ENCODE data around the gene ARL13A.
A peak's percentile ranks its signal among the peaks of the same experiment; 100 is the strongest.

ARL13A gene

GRCh38 chrX:100969408-100969807, at the start of gene ARL13A:
ARL13A (plus strand) TSS chrX:100969708; CDS start chrX:100973690, 3,982 bp downstream.
- no peaks in the 10 kb centered on the region for H3K4me1 ChIP-seq (ENCODE audit: control insufficient read depth in 2 of 2, insufficient read depth in 2 of 2, low read length in 2 of 2)
- H3K36me3 ChIP-seq (ENCODE audit: control insufficient read depth in 2 of 2, insufficient read depth in 2 of 2, low read length in 2 of 2): no peaks in the 10 kb centered on the region
- H3K9ac ChIP-seq (ENCODE audit: low read depth in 1 of 2, low read length in 2 of 2): no peak within 1 kb of the TSS
- peaks cover 0 to 5% of the 10 kb centered on the region in 2 donors for H3K27me3 ChIP-seq (ENCODE audit: control insufficient read depth in 2 of 2, insufficient read depth in 2 of 2, low read length in 2 of 2)
- no peaks in the 10 kb centered on the region for H3K9me3 ChIP-seq (ENCODE audit: control insufficient read depth in 2 of 2, low read length in 2 of 2)
- H3K4me3 ChIP-seq (ENCODE audit: low read length in 2 of 2): no peak within 1 kb of the TSS
- H3K27ac ChIP-seq (ENCODE audit: low read depth in 2 of 2, low read length in 2 of 2): no peak within 1 kb of the TSS

- Histone ChIP-seq H3K9ac (ENCODE audit: low read depth in 1 of 2, low read length in 2 of 2) (no peak overlapping the region), H3K27me3 (ENCODE audit: control insufficient read depth in 2 of 2, insufficient read depth in 2 of 2, low read length in 2 of 2) (no peaks in the 10 kb centered on the region), H3K27ac (ENCODE audit: low read depth in 2 of 2, low read length in 2 of 2) (no peak overlapping the region), H3K4me1 (ENCODE audit: control insufficient read depth in 2 of 2, insufficient read depth in 2 of 2, low read length in 2 of 2) (peaks cover 0 to 1% of the 10 kb centered on the region in 2 donors), H3K36me3 (ENCODE audit: control insufficient read depth in 2 of 2, insufficient read depth in 2 of 2, low read length in 2 of 2) (no peaks in the 10 kb centered on the region), H3K9me3 (ENCODE audit: control insufficient read depth in 2 of 2, low read length in 2 of 2) (no peaks in the 10 kb centered on the region), H3K4me3 (ENCODE audit: low read length in 2 of 2) (no peak overlapping the region)
Observed at GRCh38 chrX:100924375-100924774, 45.1 kb upstream of the ARL13A start.

- H3K4me1 ChIP-seq (ENCODE audit: control insufficient read depth in 2 of 2, insufficient read depth in 2 of 2, low read length in 2 of 2): peaks cover 0 to 5% of the 10 kb centered on the region in 2 donors
- no peak overlapping the region for H3K4me3 ChIP-seq (ENCODE audit: low read length in 2 of 2)
- no peak overlapping the region for H3K9ac ChIP-seq (ENCODE audit: low read depth in 1 of 2, low read length in 2 of 2)
- H3K27ac ChIP-seq (ENCODE audit: low read depth in 2 of 2, low read length in 2 of 2): no peak overlapping the region
- no peaks in the 10 kb centered on the region for H3K9me3 ChIP-seq (ENCODE audit: control insufficient read depth in 2 of 2, low read length in 2 of 2)
- H3K27me3 ChIP-seq (ENCODE audit: control insufficient read depth in 2 of 2, insufficient read depth in 2 of 2, low read length in 2 of 2): no peaks in the 10 kb centered on the region
- H3K36me3 ChIP-seq (ENCODE audit: control insufficient read depth in 2 of 2, insufficient read depth in 2 of 2, low read length in 2 of 2): no peaks in the 10 kb centered on the region
Observed at GRCh38 chrX:100926453-100926852, 43.1 kb upstream of the ARL13A start.

- Histone ChIP-seq H3K9ac (ENCODE audit: low read depth in 1 of 2, low read length in 2 of 2) (peak within 1 kb of the TSS; percentile 32 to 34), H3K4me3 (ENCODE audit: low read length in 2 of 2) (peak within 1 kb of the TSS; percentile 59 to 60), H3K4me1 (ENCODE audit: control insufficient read depth in 2 of 2, insufficient read depth in 2 of 2, low read length in 2 of 2) (peaks cover 0 to 5% of the 10 kb centered on the region in 2 donors), H3K9me3 (ENCODE audit: control insufficient read depth in 2 of 2, low read length in 2 of 2) (no peaks in the 10 kb centered on the region), H3K27me3 (ENCODE audit: control insufficient read depth in 2 of 2, insufficient read depth in 2 of 2, low read length in 2 of 2) (no peaks in the 10 kb centered on the region), H3K27ac (ENCODE audit: low read depth in 2 of 2, low read length in 2 of 2) (peak within 1 kb of the TSS in 1 of 2 donors; percentile 21), H3K36me3 (ENCODE audit: control insufficient read depth in 2 of 2, insufficient read depth in 2 of 2, low read length in 2 of 2) (no peaks in the 10 kb centered on the region)
Observed at GRCh38 chrX:100928660-100929613, 40.6 kb upstream of the ARL13A start, which contains the start of gene XKRX. XKRX (minus strand) TSS chrX:100928917; CDS start chrX:100928304, 613 bp downstream.

- Histone ChIP-seq H3K4me3 (ENCODE audit: low read length in 2 of 2) (no peak overlapping the region), H3K27ac (ENCODE audit: low read depth in 2 of 2, low read length in 2 of 2) (no peak overlapping the region), H3K9me3 (ENCODE audit: control insufficient read depth in 2 of 2, low read length in 2 of 2) (no peaks in the 10 kb centered on the region), H3K9ac (ENCODE audit: low read depth in 1 of 2, low read length in 2 of 2) (no peak overlapping the region), H3K36me3 (ENCODE audit: control insufficient read depth in 2 of 2, insufficient read depth in 2 of 2, low read length in 2 of 2) (no peaks in the 10 kb centered on the region), H3K4me1 (ENCODE audit: control insufficient read depth in 2 of 2, insufficient read depth in 2 of 2, low read length in 2 of 2) (peaks cover 0 to 5% of the 10 kb centered on the region in 2 donors), H3K27me3 (ENCODE audit: control insufficient read depth in 2 of 2, insufficient read depth in 2 of 2, low read length in 2 of 2) (no peaks in the 10 kb centered on the region)
Observed at GRCh38 chrX:100931218-100931924, 38.1 kb upstream of the ARL13A start.

- H3K4me1 ChIP-seq (ENCODE audit: control insufficient read depth in 2 of 2, insufficient read depth in 2 of 2, low read length in 2 of 2): peaks cover 0 to 5% of the 10 kb centered on the region in 2 donors
- H3K9ac ChIP-seq (ENCODE audit: low read depth in 1 of 2, low read length in 2 of 2): no peak overlapping the region
- H3K36me3 ChIP-seq (ENCODE audit: control insufficient read depth in 2 of 2, insufficient read depth in 2 of 2, low read length in 2 of 2): no peaks in the 10 kb centered on the region
- H3K27me3 ChIP-seq (ENCODE audit: control insufficient read depth in 2 of 2, insufficient read depth in 2 of 2, low read length in 2 of 2): no peaks in the 10 kb centered on the region
- no peaks in the 10 kb centered on the region for H3K9me3 ChIP-seq (ENCODE audit: control insufficient read depth in 2 of 2, low read length in 2 of 2)
- H3K27ac ChIP-seq (ENCODE audit: low read depth in 2 of 2, low read length in 2 of 2): no peak overlapping the region
- no peak overlapping the region for H3K4me3 ChIP-seq (ENCODE audit: low read length in 2 of 2)
Observed at GRCh38 chrX:100931925-100932285, 37.6 kb upstream of the ARL13A start.

GRCh38 chrX:100935767-100936166, 33.7 kb upstream of the ARL13A start:
- H3K9ac ChIP-seq (ENCODE audit: low read depth in 1 of 2, low read length in 2 of 2): no peak overlapping the region
- no peaks in the 10 kb centered on the region for H3K9me3 ChIP-seq (ENCODE audit: control insufficient read depth in 2 of 2, low read length in 2 of 2)
- no peaks in the 10 kb centered on the region for H3K4me1 ChIP-seq (ENCODE audit: control insufficient read depth in 2 of 2, insufficient read depth in 2 of 2, low read length in 2 of 2)
- H3K27me3 ChIP-seq (ENCODE audit: control insufficient read depth in 2 of 2, insufficient read depth in 2 of 2, low read length in 2 of 2): no peaks in the 10 kb centered on the region
- H3K27ac ChIP-seq (ENCODE audit: low read depth in 2 of 2, low read length in 2 of 2): no peak overlapping the region
- H3K36me3 ChIP-seq (ENCODE audit: control insufficient read depth in 2 of 2, insufficient read depth in 2 of 2, low read length in 2 of 2): no peaks in the 10 kb centered on the region
- H3K4me3 ChIP-seq (ENCODE audit: low read length in 2 of 2): no peak overlapping the region

- Histone ChIP-seq H3K36me3 (ENCODE audit: control insufficient read depth in 2 of 2, insufficient read depth in 2 of 2, low read length in 2 of 2) (no peaks in the 10 kb centered on the region), H3K4me1 (ENCODE audit: control insufficient read depth in 2 of 2, insufficient read depth in 2 of 2, low read length in 2 of 2) (no peaks in the 10 kb centered on the region), H3K4me3 (ENCODE audit: low read length in 2 of 2) (no peak overlapping the region), H3K9me3 (ENCODE audit: control insufficient read depth in 2 of 2, low read length in 2 of 2) (no peaks in the 10 kb centered on the region), H3K9ac (ENCODE audit: low read depth in 1 of 2, low read length in 2 of 2) (no peak overlapping the region), H3K27me3 (ENCODE audit: control insufficient read depth in 2 of 2, insufficient read depth in 2 of 2, low read length in 2 of 2) (peaks cover 0 to 6% of the 10 kb centered on the region in 2 donors), H3K27ac (ENCODE audit: low read depth in 2 of 2, low read length in 2 of 2) (no peak overlapping the region)
Observed at GRCh38 chrX:100939333-100939732, 30.2 kb upstream of the ARL13A start.

DNA sequence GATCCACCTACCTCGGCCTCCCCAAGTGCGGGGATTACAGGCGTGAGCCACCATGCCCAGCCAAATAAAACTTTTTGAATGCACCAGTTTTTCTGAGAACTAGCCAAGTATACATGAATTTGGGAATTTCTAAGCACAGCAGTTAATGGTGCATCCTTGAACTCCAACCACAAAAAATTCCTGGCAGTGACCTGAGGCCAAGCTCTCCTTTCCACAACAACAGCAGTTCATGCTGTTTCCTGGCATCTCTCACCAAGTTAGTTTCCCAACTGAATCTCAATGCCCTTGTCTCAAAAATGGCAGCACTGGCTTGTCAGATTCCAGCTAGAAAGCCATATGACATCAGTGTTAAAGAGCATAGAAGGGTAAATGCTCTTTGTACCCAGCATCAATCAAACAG, 24.9 kb upstream of the ARL13A start:
- Histone ChIP-seq H3K9me3 (ENCODE audit: control insufficient read depth in 2 of 2, low read length in 2 of 2) (no peaks in the 10 kb centered on the region), H3K27ac (ENCODE audit: low read depth in 2 of 2, low read length in 2 of 2) (no peak overlapping the region), H3K36me3 (ENCODE audit: control insufficient read depth in 2 of 2, insufficient read depth in 2 of 2, low read length in 2 of 2) (no peaks in the 10 kb centered on the region), H3K27me3 (ENCODE audit: control insufficient read depth in 2 of 2, insufficient read depth in 2 of 2, low read length in 2 of 2) (peaks cover 0 to 8% of the 10 kb centered on the region in 2 donors), H3K9ac (ENCODE audit: low read depth in 1 of 2, low read length in 2 of 2) (no peak overlapping the region), H3K4me3 (ENCODE audit: low read length in 2 of 2) (no peak overlapping the region), H3K4me1 (ENCODE audit: control insufficient read depth in 2 of 2, insufficient read depth in 2 of 2, low read length in 2 of 2) (no peaks in the 10 kb centered on the region)

DNA sequence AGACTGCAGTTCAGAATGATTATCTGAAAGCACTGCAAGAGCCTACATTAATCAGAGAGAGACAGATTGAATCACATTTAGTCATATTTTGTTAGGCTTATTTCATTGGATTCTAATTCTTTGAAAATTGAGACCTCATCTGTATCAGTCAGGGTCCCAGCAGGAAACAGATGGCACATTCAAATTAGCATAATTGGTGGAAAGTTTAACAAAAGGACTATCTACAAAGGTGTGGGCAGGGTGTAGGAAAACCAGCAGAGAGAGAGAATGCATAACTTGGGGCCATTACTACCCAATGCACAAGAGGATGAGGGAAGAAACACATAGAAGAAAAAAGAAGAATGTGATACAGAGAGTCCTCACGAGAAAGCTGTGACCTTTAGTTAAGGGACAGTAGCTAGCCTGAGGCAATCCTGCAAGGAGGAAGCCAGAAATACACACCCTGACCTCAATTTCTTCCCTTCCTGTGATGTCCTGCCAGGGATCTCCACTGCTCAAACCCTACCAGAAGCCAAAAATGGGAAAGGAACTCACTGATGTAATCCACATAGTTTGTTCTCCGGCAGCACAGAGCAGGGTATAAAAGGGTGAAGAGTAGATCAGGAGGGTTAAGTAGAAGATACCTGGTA, 23.1 kb upstream of the ARL13A start:
- Histone ChIP-seq H3K9ac (ENCODE audit: low read depth in 1 of 2, low read length in 2 of 2) (no peak overlapping the region), H3K4me3 (ENCODE audit: low read length in 2 of 2) (no peak overlapping the region), H3K9me3 (ENCODE audit: control insufficient read depth in 2 of 2, low read length in 2 of 2) (no peaks in the 10 kb centered on the region), H3K27me3 (ENCODE audit: control insufficient read depth in 2 of 2, insufficient read depth in 2 of 2, low read length in 2 of 2) (peaks cover 0 to 8% of the 10 kb centered on the region in 2 donors), H3K36me3 (ENCODE audit: control insufficient read depth in 2 of 2, insufficient read depth in 2 of 2, low read length in 2 of 2) (no peaks in the 10 kb centered on the region), H3K4me1 (ENCODE audit: control insufficient read depth in 2 of 2, insufficient read depth in 2 of 2, low read length in 2 of 2) (no peaks in the 10 kb centered on the region), H3K27ac (ENCODE audit: low read depth in 2 of 2, low read length in 2 of 2) (no peak overlapping the region)

Data from mucosa of rectum (tissue), 2 donors.